HL-60 (cell line): ENCODE measurements around the gene SMIM38.

Experiments used
- DNase-seq, 2 experiments: peaks; one replicate each; pipeline ENCODE4 v3.0.0-alpha.2; 2010 to 2020; ENCODE audit warnings: low read depth in 1 of 2, low spot score in 1 of 2
- H3K27ac ChIP-seq: fragments of 250-450 bp; sonication (Bioruptor Pico); replicated peaks from 2 replicates; pipeline ENCODE4 v1.5.1; 2020; ENCODE audit warnings: mild to moderate bottlenecking, moderate library complexity
- H3K27me3 ChIP-seq: fragments of 250-450 bp; sonication (Bioruptor Pico); 2 replicates; pipeline ENCODE4 v1.5.1; 2021; ENCODE audit warnings: mild to moderate bottlenecking, moderate library complexity; ENCODE audit not compliant: insufficient read depth, poor library complexity, severe bottlenecking
- H3K4me3 ChIP-seq: replicated peaks from 2 replicates; pipeline ENCODE4 v1.5.1; 2011; ENCODE audit warnings: mild to moderate bottlenecking, control low read depth, low read length; ENCODE audit not compliant: insufficient read depth
- GABPA ChIP-seq: IDR thresholded peaks from 2 replicates; pipeline ENCODE4 v1.6.1; 2012; ENCODE audit warnings: low read depth
- POLR2AphosphoS5 ChIP-seq: IDR thresholded peaks from 2 replicates; pipeline ENCODE4 v1.6.1; 2012; ENCODE audit warnings: low read depth
- REST ChIP-seq: IDR thresholded peaks from 2 replicates; pipeline ENCODE4 v1.6.1; 2012; ENCODE audit warnings: low read depth; ENCODE audit not compliant: insufficient replicate concordance
- SPI1 ChIP-seq: IDR thresholded peaks from 2 replicates; pipeline ENCODE4 v1.6.1; 2012; ENCODE audit warnings: low read depth, mild to moderate bottlenecking, borderline replicate concordance
- TF ChIP-seq, protein P1 (sequence below): IDR thresholded peaks from one replicate; pipeline ENCODE4 v1.5.1; 2011; ENCODE audit warnings: low read length, control low read depth, inconsistent platforms; ENCODE audit not compliant: insufficient read depth

Gene SMIM38

GRCh38 chr11:69173331-69173730, 17.6 kb downstream of the SMIM38 start:
- Histone ChIP-seq H3K27ac (no peak overlapping the region), H3K27me3 (no peaks in the 10 kb centered on the region), H3K4me3 (no peak overlapping the region)
- TF ChIP-seq, protein P1, sequence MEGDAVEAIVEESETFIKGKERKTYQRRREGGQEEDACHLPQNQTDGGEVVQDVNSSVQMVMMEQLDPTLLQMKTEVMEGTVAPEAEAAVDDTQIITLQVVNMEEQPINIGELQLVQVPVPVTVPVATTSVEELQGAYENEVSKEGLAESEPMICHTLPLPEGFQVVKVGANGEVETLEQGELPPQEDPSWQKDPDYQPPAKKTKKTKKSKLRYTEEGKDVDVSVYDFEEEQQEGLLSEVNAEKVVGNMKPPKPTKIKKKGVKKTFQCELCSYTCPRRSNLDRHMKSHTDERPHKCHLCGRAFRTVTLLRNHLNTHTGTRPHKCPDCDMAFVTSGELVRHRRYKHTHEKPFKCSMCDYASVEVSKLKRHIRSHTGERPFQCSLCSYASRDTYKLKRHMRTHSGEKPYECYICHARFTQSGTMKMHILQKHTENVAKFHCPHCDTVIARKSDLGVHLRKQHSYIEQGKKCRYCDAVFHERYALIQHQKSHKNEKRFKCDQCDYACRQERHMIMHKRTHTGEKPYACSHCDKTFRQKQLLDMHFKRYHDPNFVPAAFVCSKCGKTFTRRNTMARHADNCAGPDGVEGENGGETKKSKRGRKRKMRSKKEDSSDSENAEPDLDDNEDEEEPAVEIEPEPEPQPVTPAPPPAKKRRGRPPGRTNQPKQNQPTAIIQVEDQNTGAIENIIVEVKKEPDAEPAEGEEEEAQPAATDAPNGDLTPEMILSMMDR = no peak
- no peak for TF ChIP-seq GABPA
- no peak for TF ChIP-seq REST
- no peak for TF ChIP-seq POLR2AphosphoS5
- no peak for TF ChIP-seq SPI1
- DNase-seq = no peak

DNA sequence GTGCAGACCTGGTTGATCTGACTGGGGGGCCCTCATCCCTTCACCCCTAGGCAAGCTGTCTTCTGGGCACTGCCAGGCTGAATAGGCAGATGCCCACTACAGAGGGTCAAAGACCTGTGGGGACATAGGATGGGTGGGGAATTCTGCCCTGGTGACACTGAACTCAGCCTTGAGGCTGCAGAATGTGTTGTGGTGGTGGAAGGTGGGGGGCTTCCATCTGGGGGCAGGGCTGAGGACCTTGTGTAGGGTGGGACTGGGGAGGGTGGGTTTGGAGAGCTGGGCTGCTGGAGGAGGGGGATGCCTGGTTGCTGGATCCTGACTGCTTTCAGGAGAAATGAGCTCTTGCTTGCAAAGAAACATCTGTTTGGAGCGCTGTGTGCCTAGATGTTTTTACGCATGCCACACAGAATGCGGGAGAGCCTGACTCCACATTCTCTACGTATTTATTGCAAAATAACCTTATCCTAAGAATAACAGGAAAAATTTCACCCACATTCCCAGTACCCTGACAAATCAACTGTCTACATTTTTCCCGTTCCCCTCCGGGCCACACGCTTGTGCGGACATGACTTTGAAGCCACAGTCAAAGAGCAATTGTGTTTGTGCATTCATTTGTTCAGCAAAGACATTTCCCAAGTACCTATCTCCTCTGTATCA, 18.3 kb downstream of the SMIM38 start:
- Histone ChIP-seq H3K4me3 (no peak overlapping the region), H3K27ac (no peak overlapping the region), H3K27me3 (no peaks in the 10 kb centered on the region)
- no peak for DNase-seq
- TF ChIP-seq, protein P1 = no peak
- no peak for TF ChIP-seq REST
- no peak for TF ChIP-seq SPI1
- no peak for TF ChIP-seq GABPA
- no peak for TF ChIP-seq POLR2AphosphoS5

GRCh38 chr11:69174841-69175240, 19.1 kb downstream of the SMIM38 start:
- DNase-seq = no peak
- Histone ChIP-seq H3K4me3 (no peak overlapping the region), H3K27me3 (no peaks in the 10 kb centered on the region), H3K27ac (no peak overlapping the region)
- TF ChIP-seq, protein P1 = no peak
- TF ChIP-seq REST (no peak), GABPA (no peak), SPI1 (no peak), POLR2AphosphoS5 (no peak)
